Upper lobe of left lung (tissue), 6 donors: ENCODE results near the gene PCYT1A. TPM values are rescaled to one million over a fixed set of nuclear protein-coding genes. Genes with fewer than 3 reads are reported as not detected.
A peak's percentile ranks its signal among the peaks of the same experiment; 100 is the strongest.
"Not testable (repeated sequence)": the region's sequence is repeated elsewhere in the genome, so short reads cannot be mapped to it uniquely, and the experiment has no call there.

Experiments used
- ATAC-seq, 2 donors: fragments of 200-7000 bp; cut with Tn5 transposase; one replicate each; pipeline ENCODE4 v1.9.1; 2022; ENCODE audit warnings: mild to moderate bottlenecking in 2 of 2, moderate library complexity in 2 of 2; ENCODE audit not compliant: low FRiP score in 2 of 2
- DNase-seq, 2 donors: peaks; one replicate each; pipeline ENCODE4 v3.0.0-alpha.2; 2019 to 2020
- H3K27ac ChIP-seq, 4 donors: fragments of 200-600 bp; sonication (generic); one replicate each; pipeline ENCODE4 v1.5.1; 2016 to 2019
- H3K27me3 ChIP-seq, 4 donors: fragments of 200-600 bp; sonication (generic); one replicate each; pipeline ENCODE4 v1.5.1; 2017 to 2019
- H3K36me3 ChIP-seq, 4 donors: fragments of 200-600 bp; sonication (generic); one replicate each; pipeline ENCODE4 v1.5.1; 2016 to 2019
- H3K4me1 ChIP-seq, 4 donors: fragments of 200-600 bp; sonication (generic); one replicate each; pipeline ENCODE4 v1.5.1; 2018 to 2019
- H3K4me3 ChIP-seq, 4 donors: fragments of 200-600 bp; sonication (generic); one replicate each; pipeline ENCODE4 v1.5.1; 2017 to 2019; ENCODE audit warnings: mild to moderate bottlenecking in 2 of 4, moderate library complexity in 1 of 4
- H3K9me3 ChIP-seq, 4 donors: fragments of 200-600 bp; sonication (generic); one replicate each; pipeline ENCODE4 v1.5.1; 2018 to 2019
- CTCF ChIP-seq, 6 experiments: fragments of 450-650 bp in 4 of 6; fragments of 200-600 bp in 2 of 6; sonication (generic) in 2 of 6; IDR thresholded peaks; one replicate each; pipeline ENCODE4 v1.5.1; 2016 to 2019; ENCODE audit warnings: antibody characterized with exemption in 6 of 6
- EP300 ChIP-seq, 4 donors: sonication (generic); formaldehyde crosslinking; IDR thresholded peaks; one replicate each; pipeline ENCODE4 v1.5.1; 2017; ENCODE audit warnings: antibody characterized with exemption in 4 of 4, control low read depth in 2 of 4
- POLR2A ChIP-seq, 4 donors: fragments of 450-650 bp; IDR thresholded peaks; one replicate each; pipeline ENCODE4 v1.5.1; 2016 to 2017; ENCODE audit warnings: antibody characterized with exemption in 4 of 4, mild to moderate bottlenecking in 2 of 4
- POLR2AphosphoS5 ChIP-seq, 2 donors: sonication (generic); formaldehyde crosslinking; IDR thresholded peaks; one replicate each; pipeline ENCODE4 v1.5.1; 2017; ENCODE audit warnings: antibody characterized with exemption in 2 of 2
- WGBS, 2 donors: methylation state at CpG; one replicate each; pipeline ENCODE4 v1.1.5; 2017 to 2018; 5-methylcytosine and 5-hydroxymethylcytosine counted together
- total RNA-seq, 6 donors: library from RNA; depleted of rRNA in 4 of 6; stranded (reverse); fragments of >200 nt in 4 of 6; gene quantifications; one replicate each; pipeline versions ENCODE4 v1.1.0 to v1.2.1, GENCODE V29; 2016 to 2021
- donor health status: DM: no; HTN: no; CAD: no; lungs with moderate emphysema.
- donor health status: DM: no; HTN: yes; CAD: no; lungs with severe emphysema.

The PCYT1A gene
- total RNA-seq, 6 donors from 2014 or later, result 51.6 to 75.2 (median 68.5) TPM

DNA sequence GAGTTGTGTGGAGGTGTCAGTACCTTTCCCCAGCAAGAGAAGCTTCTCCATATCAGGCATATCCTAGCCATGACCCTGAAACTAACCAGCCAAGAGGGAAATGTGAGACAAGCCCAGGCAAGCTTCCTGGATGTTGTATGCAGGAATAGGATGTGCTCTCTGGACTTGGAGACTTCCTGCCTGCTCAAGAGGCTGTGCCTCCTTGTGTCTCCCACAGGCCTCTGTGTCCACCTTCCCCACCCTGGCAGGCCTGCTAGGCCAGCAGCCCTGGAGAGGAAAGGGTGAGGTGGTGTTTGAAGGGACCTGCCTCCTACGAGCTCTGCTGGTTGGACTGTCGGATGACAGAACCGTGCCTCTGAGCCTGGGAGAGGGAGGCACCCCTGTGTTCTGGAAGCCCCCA is 32.6 kb upstream of the PCYT1A start:
- DNase-seq (peak in 1 of 2 donors; percentile 22), ATAC-seq (no peak)
- Histone ChIP-seq H3K27ac (no peak overlapping the region), H3K36me3 (no peaks in the 10 kb centered on the region), H3K27me3 (no peaks in the 10 kb centered on the region), H3K4me1 (peaks cover 0 to 5% (median 2%) of the 10 kb centered on the region in 4 donors), H3K4me3 (no peak overlapping the region), H3K9me3 (no peaks in the 10 kb centered on the region)
- TF ChIP-seq POLR2A (IDR thresholded peaks at IDR 0.05) (no peak), CTCF (IDR thresholded peaks at IDR 0.05) (no peak), POLR2AphosphoS5 (IDR thresholded peaks at IDR 0.05) (no peak)
- 80 to 86% methylated on average over 1 to 3 of the region's 3 CpGs for WGBS, 2 donors

GRCh38 chr3:196317687-196318467 is 30.4 kb upstream of the PCYT1A start, which contains the start of gene DYNLT2B:
Gene DYNLT2B, minus strand, starts transcription at chr3:196318240. Its CDS starts 88 bp downstream, at chr3:196318152.
- no peaks in the 10 kb centered on the region for H3K27me3 ChIP-seq
- peak; percentile 96 to 99 for ATAC-seq
- peaks cover 0 to 5% (median 2%) of the 10 kb centered on the region in 4 donors for H3K4me1 ChIP-seq
- peak within 1 kb of the TSS; percentile 77 to 86 (median 80) for H3K4me3 ChIP-seq
- H3K27ac ChIP-seq, result peak within 1 kb of the TSS; percentile 87 to 97 (median 90)
- peak; percentile 93 to 97 for DNase-seq
- TF ChIP-seq EP300 (IDR thresholded peaks at IDR 0.05) (no peak), POLR2A (IDR thresholded peaks at IDR 0.05) (peak in 3 of 4 donors; percentile 58 to 89 (median 62)), CTCF (IDR thresholded peaks at IDR 0.05) (peak in 1 of 6 experiments; percentile 17), POLR2AphosphoS5 (IDR thresholded peaks at IDR 0.05) (peak; percentile 82 to 87)
- H3K9me3 ChIP-seq, result no peaks in the 10 kb centered on the region
- WGBS, 2 donors, result 0% methylated on average over 7 to 19 of the region's 92 CpGs
- peaks cover 0 to 4% (median 0%) of the 10 kb centered on the region in 4 donors for H3K36me3 ChIP-seq

DNA sequence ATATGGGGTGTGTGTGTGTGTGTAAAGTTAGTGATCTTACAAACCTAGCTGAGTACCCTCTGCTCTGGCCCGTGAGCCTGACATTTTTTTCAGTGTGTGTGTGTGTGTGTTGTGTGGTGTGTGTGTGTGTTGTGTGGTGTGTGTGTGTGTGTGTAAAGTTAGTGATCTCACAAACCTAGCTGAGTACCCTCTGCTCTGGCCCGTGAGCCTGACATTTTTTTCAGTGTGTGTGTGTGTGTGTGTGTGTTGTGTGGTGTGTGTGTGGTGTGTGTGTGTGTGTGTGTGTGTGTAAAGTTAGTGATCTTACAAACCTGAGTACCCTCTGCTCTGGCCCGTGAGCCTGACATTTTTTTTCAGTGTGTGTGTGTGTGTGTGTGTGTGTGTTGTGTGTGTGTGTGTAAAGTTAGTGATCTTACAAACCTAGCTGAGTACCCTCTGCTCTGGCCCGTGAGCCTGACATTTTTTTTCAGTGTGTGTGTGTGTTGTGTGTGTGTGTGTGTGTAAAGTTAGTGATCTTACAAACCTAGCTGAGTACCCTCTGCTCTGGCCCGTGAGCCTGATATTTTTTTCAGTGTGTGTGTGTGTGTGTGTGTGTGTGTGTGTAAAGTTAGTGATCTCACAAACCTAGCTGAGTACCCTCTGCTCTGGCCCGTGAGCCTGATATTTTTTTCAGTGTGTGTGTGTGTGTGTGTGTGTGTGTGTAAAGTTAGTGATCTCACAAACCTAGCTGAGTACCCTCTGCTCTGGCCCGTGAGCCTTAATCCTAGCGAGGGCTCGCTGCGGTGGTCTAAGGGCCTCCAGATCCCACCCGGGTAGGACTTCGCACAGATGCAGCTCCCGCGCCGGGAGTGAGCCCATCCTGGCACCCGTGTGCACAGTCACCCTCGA is 29.5 kb upstream of the PCYT1A start:
- DNase-seq, ATAC-seq, H3K27me3 ChIP-seq, H3K9me3 ChIP-seq, H3K36me3 ChIP-seq, H3K4me1 ChIP-seq: not testable (repeated sequence)
- Histone ChIP-seq H3K27ac (peak overlapping the region; percentile 87 to 97 (median 90)), H3K4me3 (peak overlapping the region; percentile 77 to 86 (median 80))
- WGBS, 2 donors, result 7 to 23% methylated on average over 12 of the region's 17 CpGs

GRCh38 chr3:196315821-196316220 is 28.3 kb upstream of the PCYT1A start:
- TF ChIP-seq POLR2A (IDR thresholded peaks at IDR 0.05) (no peak), EP300 (IDR thresholded peaks at IDR 0.05) (no peak), POLR2AphosphoS5 (IDR thresholded peaks at IDR 0.05) (no peak), CTCF (IDR thresholded peaks at IDR 0.05) (no peak)

DNA sequence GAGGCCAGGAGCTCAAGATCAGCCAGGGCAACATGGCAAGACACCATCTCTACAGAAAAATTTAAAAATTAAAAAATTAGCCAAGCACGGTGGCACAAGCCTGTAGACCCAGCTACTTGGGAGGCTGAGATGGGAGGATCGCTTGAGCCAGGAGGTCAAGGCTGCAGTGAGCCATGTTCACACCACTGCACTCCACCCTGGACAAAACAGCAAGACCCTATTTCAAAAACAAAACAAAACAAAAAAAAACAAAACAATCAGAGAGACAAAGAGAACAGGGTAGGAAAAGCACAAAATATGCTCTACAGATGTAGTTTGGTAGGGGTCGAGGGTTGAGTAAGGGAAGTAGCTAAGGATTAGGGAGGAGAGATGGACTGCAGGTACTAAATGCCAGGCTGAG is 27.1 kb upstream of the PCYT1A start:
- TF ChIP-seq POLR2AphosphoS5 (IDR thresholded peaks at IDR 0.05) (no peak), CTCF (IDR thresholded peaks at IDR 0.05) (no peak), EP300 (IDR thresholded peaks at IDR 0.05) (no peak), POLR2A (IDR thresholded peaks at IDR 0.05) (no peak)
- peaks cover 0 to 4% (median 0%) of the 10 kb centered on the region in 4 donors for H3K36me3 ChIP-seq
- H3K9me3 ChIP-seq, result no peaks in the 10 kb centered on the region
- WGBS, 2 donors, result 85 to 91% methylated on average over 3 of the region's 3 CpGs
- DNase-seq (no peak), ATAC-seq (no peak)
- no peak overlapping the region for H3K27ac ChIP-seq
- peaks cover 0 to 5% (median 2%) of the 10 kb centered on the region in 4 donors for H3K4me1 ChIP-seq
- no peak overlapping the region for H3K4me3 ChIP-seq
- H3K27me3 ChIP-seq, result no peaks in the 10 kb centered on the region

More at GRCh38 chr3:196315821-196316220, 28.3 kb upstream of the PCYT1A start:
- no peaks in the 10 kb centered on the region for H3K27me3 ChIP-seq
- H3K9me3 ChIP-seq, result no peaks in the 10 kb centered on the region
- no peak for DNase-seq
- H3K4me3 ChIP-seq, result no peak overlapping the region
- WGBS, 2 donors, result 95 to 100% methylated on average over 1 of the region's 1 CpG
- ATAC-seq, result no peak
- H3K4me1 ChIP-seq, result peaks cover 0 to 5% (median 2%) of the 10 kb centered on the region in 4 donors
- no peak overlapping the region for H3K27ac ChIP-seq
- peaks cover 0 to 4% (median 0%) of the 10 kb centered on the region in 4 donors for H3K36me3 ChIP-seq

GRCh38 chr3:196314086-196314485 is 26.6 kb upstream of the PCYT1A start:
- H3K27me3 ChIP-seq, DNase-seq, H3K9me3 ChIP-seq, H3K4me3 ChIP-seq, H3K4me1 ChIP-seq, H3K36me3 ChIP-seq, ATAC-seq, H3K27ac ChIP-seq: not testable (repeated sequence)
- WGBS, 2 donors, result 86 to 89% methylated on average over 7 of the region's 7 CpGs

GRCh38 chr3:196302960-196303359 is 15.4 kb upstream of the PCYT1A start:
- H3K27ac ChIP-seq, H3K27me3 ChIP-seq, DNase-seq, H3K4me1 ChIP-seq, H3K4me3 ChIP-seq, ATAC-seq, H3K9me3 ChIP-seq, H3K36me3 ChIP-seq: not testable (repeated sequence)
- WGBS, 2 donors, result 88 to 92% methylated on average over 6 to 7 of the region's 8 CpGs
